Pancreas (tissue), 10 donors: Measurements from ENCODE around the gene PPM1M. TPM values are rescaled to one million over a fixed set of nuclear protein-coding genes. Genes with fewer than 3 reads are reported as not detected.

ENCODE experiments used
- ATAC-seq, 4 donors: fragments of 200-7000 bp; cut with Tn5 transposase; one replicate each; pipeline versions ENCODE4 v1.8.0 to v1.9.1; 2020; ENCODE audit warnings: mild to moderate bottlenecking in 4 of 4, moderate library complexity in 4 of 4
- DNase-seq, 6 donors: peaks; one replicate each; pipeline ENCODE4 v3.0.0-alpha.2; 2020
- FAIRE-seq: peaks from 2 replicates; lab custom pipeline; 2012; peaks lifted over from hg19 to GRCh38; lab: Jason Lieb, UNC
- H3K27ac ChIP-seq, 4 donors: fragments of 200-600 bp; sonication (generic); 1 replicate in 3 of 4; 2 replicates in 1 of 4; pipeline versions ENCODE4 v1.5.0 to v1.8.0; 2020
- H3K27me3 ChIP-seq, 4 donors: fragments of 200-600 bp; one replicate each; pipeline ENCODE4 v1.8.0; 2021
- H3K36me3 ChIP-seq, 3 donors: fragments of 200-600 bp; sonication (generic) in 1 of 3; one replicate each; pipeline versions ENCODE4 v1.5.0 to v1.8.0; 2020 to 2021
- H3K4me1 ChIP-seq, 3 donors: fragments of 200-600 bp; one replicate each; pipeline ENCODE4 v1.8.0; 2021
- H3K4me3 ChIP-seq, 4 donors: fragments of 200-600 bp; sonication (generic) in 2 of 4; one replicate each; pipeline versions ENCODE4 v1.5.0 to v1.8.0; 2020 to 2021
- H3K9me3 ChIP-seq, 4 donors: fragments of 200-600 bp; one replicate each; pipeline ENCODE4 v1.8.0; 2021
- CTCF ChIP-seq, 4 donors: fragments of 200-600 bp; sonication (generic) in 3 of 4; IDR thresholded peaks; one replicate each; pipeline versions ENCODE4 v1.5.0 to v1.8.0; 2021; ENCODE audit warnings: antibody characterized with exemption in 4 of 4
- WGBS, 2 donors: extraction: QIAGEN DNeasy Blood & Tissue Kit; methylation state at CpG; one replicate each; pipeline ENCODE4 v1.1.7; 2013; 5-methylcytosine and 5-hydroxymethylcytosine counted together
- intact Hi-C, 3 donors: fragments of 100-400 bp; cut with DNase I; formaldehyde crosslinking; loops; one replicate each; pipeline versions ENCODE4 v1.11.1 to v1.14.2; 2022
- polyA plus RNA-seq, 2 donors: library from polyadenylated mRNA; stranded (reverse); fragments of 200-250 nt; gene quantifications; one replicate each; pipeline ENCODE4 v1.2.3, GENCODE V29; 2013
- total RNA-seq, 6 donors: library from RNA; stranded (reverse); fragmentation: NEBNext Ultra II Directional in 4 of 6; extraction: Animal tissue kit (Norgen Biotek cat#: 25700) in 4 of 6; gene quantifications; one replicate each; pipeline versions ENCODE4 v1.2.1 to v1.2.4, GENCODE V29; 2021 to 2023
- donor health status: healthy with polysubstance abuse.
- donor health status: DM: no; HTN: no; CAD: no; lungs with moderate emphysema.
- donor health status: DM: no; HTN: no; CAD: no.
- donor health status: control.
- donor health status: control.
- donor health status: Bipolar disorder and iron deficiency.
- donor health status: DM: yes; HTN: yes; CAD: no.
- donor health status: DM: no; HTN: no; CAD: no.
- donor health status: DM: no; HTN: no; CAD: no.
- donor health status: DM: yes; HTN: yes; CAD: no.

PPM1M gene
- total and polyA plus RNA-seq, 8 donors, result 4.0 to 15.2 (median 7.7) TPM

- H3K4me3 ChIP-seq, result no peak overlapping the region
- no peak for FAIRE-seq
- WGBS, 2 donors, result 80 to 88% methylated on average over 6 of the region's 6 CpGs
- no peak for TF ChIP-seq CTCF (IDR thresholded peaks at IDR 0.05)
- DNase-seq, result no peak
- no peak overlapping the region for H3K27ac ChIP-seq
- H3K27me3 ChIP-seq, result no peaks in the 10 kb centered on the region
- intact Hi-C loops, result no loop called here
- H3K9me3 ChIP-seq, result no peaks in the 10 kb centered on the region
- H3K4me1 ChIP-seq, result peaks cover 0 to 3% (median 0%) of the 10 kb centered on the region in 3 donors
- peaks cover 0 to 14% (median 3%) of the 10 kb centered on the region in 3 donors for H3K36me3 ChIP-seq
- ATAC-seq, result no peak
These were observed 4.1 kb downstream of the PPM1M start for GRCh38 chr3:52249683-52250082.

- intact Hi-C loops, result no loop called here
- peaks cover 0 to under 1% (median 0%) of the 10 kb centered on the region in 3 donors for H3K4me1 ChIP-seq
- FAIRE-seq (no peak), ATAC-seq (no peak), DNase-seq (no peak)
- H3K9me3 ChIP-seq, result no peaks in the 10 kb centered on the region
- peaks cover 0 to 14% (median 3%) of the 10 kb centered on the region in 3 donors for H3K36me3 ChIP-seq
- H3K27ac ChIP-seq, result no peak overlapping the region
- H3K27me3 ChIP-seq, result no peaks in the 10 kb centered on the region
- TF ChIP-seq CTCF (IDR thresholded peaks at IDR 0.05), result no peak
- 58 to 88% methylated on average over 1 of the region's 1 CpG for WGBS, 2 donors
- H3K4me3 ChIP-seq, result no peak overlapping the region
These were observed 4.6 kb downstream of the PPM1M start for GRCh38 chr3:52250122-52250521.

- peaks cover 11 to 39% (median 18%) of the 10 kb centered on the region in 3 donors for H3K36me3 ChIP-seq
- intact Hi-C loops, result no loop called here
- TF ChIP-seq CTCF (IDR thresholded peaks at IDR 0.05), result no peak
- DNase-seq (peak in 1 of 6 donors; percentile 49), ATAC-seq (peak in 3 of 4 donors; percentile 43 to 76 (median 70)), FAIRE-seq (no peak)
- no peaks in the 10 kb centered on the region for H3K27me3 ChIP-seq
- WGBS, 2 donors, result 83 to 87% methylated on average over 11 to 12 of the region's 12 CpGs
- no peaks in the 10 kb centered on the region for H3K9me3 ChIP-seq
- H3K4me3 ChIP-seq, result no peak overlapping the region
- peak overlapping the region in 2 of 4 donors; percentile 27 to 44 for H3K27ac ChIP-seq
- H3K4me1 ChIP-seq, result no peaks in the 10 kb centered on the region
These were observed 8.1 kb downstream of the PPM1M start for GRCh38 chr3:52253314-52254304.

- Histone ChIP-seq H3K27ac (no peak overlapping the region), H3K9me3 (no peaks in the 10 kb centered on the region), H3K4me3 (no peak overlapping the region), H3K36me3 (peaks cover 11 to 49% (median 27%) of the 10 kb centered on the region in 3 donors), H3K27me3 (no peaks in the 10 kb centered on the region), H3K4me1 (no peaks in the 10 kb centered on the region)
- FAIRE-seq, result no peak
- TF ChIP-seq CTCF (IDR thresholded peaks at IDR 0.05), result no peak
- WGBS, 2 donors, result 88 to 90% methylated on average over 9 of the region's 9 CpGs
- intact Hi-C loops, result no loop called here
- no peak for ATAC-seq
- no peak for DNase-seq
These were observed 9.0 kb downstream of the PPM1M start for GRCh38 chr3:52254608-52255007.
